ENCODE results near the gene NIP7.
"Not testable (repeated sequence)": the region's sequence is repeated elsewhere in the genome, so short reads cannot be mapped to it uniquely, and the experiment has no call there.

Gene NIP7

GRCh38 chr16:69339289-69340094, at the start of gene NIP7, which contains the start of gene COG8:
Gene NIP7, plus strand, starts transcription at chr16:69339772. Its CDS starts 58 bp downstream, at chr16:69339830.
Gene COG8, minus strand, starts transcription at chr16:69339564. Its CDS starts 12 bp downstream, at chr16:69339552.
- DNase-seq = peak; percentile 94

- not testable (repeated sequence) for DNase-seq
Observed at GRCh38 chr16:69291657-69292056, 47.9 kb upstream of the NIP7 start.

GRCh38 chr16:69293401-69293800, 46.2 kb upstream of the NIP7 start:
- DNase-seq = no peak

GRCh38 chr16:69294051-69294450, 45.5 kb upstream of the NIP7 start:
- DNase-seq = no peak

GRCh38 chr16:69296771-69297170, 42.8 kb upstream of the NIP7 start:
- DNase-seq = not testable (repeated sequence)

GRCh38 chr16:69298261-69298660, 41.3 kb upstream of the NIP7 start:
- DNase-seq = no peak

- no peak for DNase-seq
Observed at GRCh38 chr16:69301187-69301586, 38.4 kb upstream of the NIP7 start.

- no peak for DNase-seq
Observed at GRCh38 chr16:69301861-69302260, 37.7 kb upstream of the NIP7 start.

GRCh38 chr16:69302301-69302700, 37.3 kb upstream of the NIP7 start:
- DNase-seq = no peak

GRCh38 chr16:69306031-69306430, 33.5 kb upstream of the NIP7 start:
- DNase-seq = no peak

GRCh38 chr16:69307091-69307490, 32.5 kb upstream of the NIP7 start:
- no peak for DNase-seq

- DNase-seq = no peak
Observed at GRCh38 chr16:69307856-69308255, 31.7 kb upstream of the NIP7 start.

- no peak for DNase-seq
Observed at GRCh38 chr16:69309316-69309715, 30.3 kb upstream of the NIP7 start.

GRCh38 chr16:69310653-69311532, 28.7 kb upstream of the NIP7 start, which contains the start of gene VPS4A:
Gene VPS4A, plus strand, starts transcription at chr16:69311350. Its CDS starts 162 bp downstream, at chr16:69311512.
- DNase-seq = peak; percentile 96

GRCh38 chr16:69311533-69312387, 27.8 kb upstream of the NIP7 start:
- peak; percentile 34 for DNase-seq

GRCh38 chr16:69313469-69313868, 26.1 kb upstream of the NIP7 start:
- no peak for DNase-seq

- DNase-seq = no peak
Observed at GRCh38 chr16:69314534-69314933, 25.0 kb upstream of the NIP7 start.

GRCh38 chr16:69315486-69316311, 23.9 kb upstream of the NIP7 start:
- DNase-seq = no peak

- DNase-seq = no peak
Observed at GRCh38 chr16:69316595-69317034, 23.0 kb upstream of the NIP7 start.

- no peak for DNase-seq
Observed at GRCh38 chr16:69318177-69318910, 21.2 kb upstream of the NIP7 start.

- DNase-seq = no peak
Observed at GRCh38 chr16:69318911-69319289, 20.7 kb upstream of the NIP7 start.

Measured in stimulated activated CD4-positive, alpha-beta T cell treated with anti-CD3 and anti-CD28 coated beads, Interleukin-1b, Interleukin-23, amount 100 ng/mL, for 48 hours (primary cell).